CD4-positive, alpha-beta T cell treated with Interleukin-17A for 1 hour (primary cell): ENCODE data around the gene MGST3.
"Not testable (repeated sequence)": the region's sequence is repeated elsewhere in the genome, so short reads cannot be mapped to it uniquely, and the experiment has no call there.

Source experiments
- DNase-seq: peaks from one replicate; pipeline ENCODE4 v3.0.0-alpha.2; 2020

The MGST3 gene

DNA sequence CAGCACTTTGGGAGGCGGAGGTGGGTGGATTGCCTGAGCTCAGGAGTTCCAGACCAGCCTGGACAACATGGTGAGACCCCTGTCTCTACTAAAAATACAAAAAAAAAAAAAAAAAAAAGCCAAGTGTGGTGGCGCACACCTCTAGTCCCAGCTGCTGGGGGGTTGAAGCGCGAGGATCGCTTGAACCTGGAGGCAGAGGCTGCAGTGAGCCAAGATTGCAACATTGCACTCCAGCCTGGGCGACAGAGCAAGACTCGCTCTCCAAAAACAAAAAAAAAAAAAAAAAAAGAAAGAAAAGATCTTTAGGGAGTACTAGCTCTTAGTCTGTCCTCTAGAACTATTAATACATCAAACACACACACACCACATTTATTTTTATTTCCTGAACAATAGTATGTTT is 70.9 kb downstream of the MGST3 start:
- DNase-seq = not testable (repeated sequence)

DNA sequence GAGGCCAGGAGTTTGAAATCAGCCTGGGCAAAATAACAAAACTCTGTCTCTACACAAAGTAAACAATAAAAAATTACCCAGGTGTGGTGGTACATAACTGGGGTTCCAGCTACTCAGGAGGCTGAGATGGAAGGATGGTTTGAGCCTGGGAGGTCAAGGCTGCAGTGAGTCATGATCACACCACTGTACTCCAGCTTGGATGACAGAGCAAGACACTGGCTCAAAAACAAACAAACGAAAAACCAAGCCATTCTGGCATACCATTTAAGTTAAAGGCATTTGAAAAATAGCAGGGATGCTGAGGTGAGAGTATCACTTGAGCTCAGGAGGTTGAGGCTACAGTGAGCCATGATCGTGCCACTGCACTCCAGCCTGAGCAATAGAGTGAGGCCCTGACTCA is 72.6 kb downstream of the MGST3 start:
- DNase-seq = no peak
